NCI-H2107 (cell line): ENCODE results near the gene MARK3.
"Not testable (repeated sequence)": the region's sequence is repeated elsewhere in the genome, so short reads cannot be mapped to it uniquely, and the experiment has no call there.

ENCODE experiments used
- DNase-seq: peaks from one replicate; lab custom pipeline; 2025; lab: John Stamatoyannopoulos, UW

MARK3 gene

GRCh38 chr14:103492156-103492925, 107.1 kb downstream of the MARK3 start:
- DNase-seq: no peak

- DNase-seq: no peak
Measured at GRCh38 chr14:103495854-103496253, 110.6 kb downstream of the MARK3 start.

- no peak for DNase-seq
Measured at GRCh38 chr14:103496776-103497175, 111.6 kb downstream of the MARK3 start.

- DNase-seq: no peak
Measured at GRCh38 chr14:103499709-103500108, 114.5 kb downstream of the MARK3 start.

GRCh38 chr14:103500148-103500990, 115.2 kb downstream of the MARK3 start:
- peak; percentile 78 for DNase-seq

GRCh38 chr14:103501041-103501870, 116.0 kb downstream of the MARK3 start:
- no peak for DNase-seq

- DNase-seq: no peak
Measured at GRCh38 chr14:103501921-103502669, 116.9 kb downstream of the MARK3 start.

- DNase-seq: no peak
Measured at GRCh38 chr14:103502877-103503276, 117.7 kb downstream of the MARK3 start.

GRCh38 chr14:103503296-103503695, 118.1 kb downstream of the MARK3 start:
- DNase-seq: no peak

GRCh38 chr14:103504991-103505565, 119.9 kb downstream of the MARK3 start:
- no peak for DNase-seq

GRCh38 chr14:103507751-103508150, 122.5 kb downstream of the MARK3 start:
- DNase-seq: no peak

GRCh38 chr14:103508521-103509329, 123.5 kb downstream of the MARK3 start:
- no peak for DNase-seq

GRCh38 chr14:103509864-103510723, 124.9 kb downstream of the MARK3 start:
- no peak for DNase-seq

- no peak for DNase-seq
Measured at GRCh38 chr14:103510724-103511693, 125.8 kb downstream of the MARK3 start.

GRCh38 chr14:103512180-103512579, 127.0 kb downstream of the MARK3 start:
- DNase-seq: not testable (repeated sequence)

GRCh38 chr14:103512701-103513611, 127.7 kb downstream of the MARK3 start:
- DNase-seq: peak; percentile 93
